Vagina (tissue), 2 donors: ENCODE measurements around the gene KLLN.

ENCODE experiments used
- CTCF ChIP-seq, 3 experiments: fragments of 450-650 bp in 2 of 3; fragments of 200-600 bp in 1 of 3; sonication (generic) in 1 of 3; IDR thresholded peaks; one replicate each; pipeline ENCODE4 v1.5.1; 2017 to 2019; ENCODE audit warnings: antibody characterized with exemption in 3 of 3, mild to moderate bottlenecking in 2 of 3, moderate library complexity in 2 of 3
- POLR2A ChIP-seq, 2 donors: fragments of 450-650 bp; IDR thresholded peaks; one replicate each; pipeline ENCODE4 v1.6.1; 2017; ENCODE audit warnings: antibody characterized with exemption in 2 of 2, mild to moderate bottlenecking in 2 of 2, moderate library complexity in 2 of 2

DNA sequence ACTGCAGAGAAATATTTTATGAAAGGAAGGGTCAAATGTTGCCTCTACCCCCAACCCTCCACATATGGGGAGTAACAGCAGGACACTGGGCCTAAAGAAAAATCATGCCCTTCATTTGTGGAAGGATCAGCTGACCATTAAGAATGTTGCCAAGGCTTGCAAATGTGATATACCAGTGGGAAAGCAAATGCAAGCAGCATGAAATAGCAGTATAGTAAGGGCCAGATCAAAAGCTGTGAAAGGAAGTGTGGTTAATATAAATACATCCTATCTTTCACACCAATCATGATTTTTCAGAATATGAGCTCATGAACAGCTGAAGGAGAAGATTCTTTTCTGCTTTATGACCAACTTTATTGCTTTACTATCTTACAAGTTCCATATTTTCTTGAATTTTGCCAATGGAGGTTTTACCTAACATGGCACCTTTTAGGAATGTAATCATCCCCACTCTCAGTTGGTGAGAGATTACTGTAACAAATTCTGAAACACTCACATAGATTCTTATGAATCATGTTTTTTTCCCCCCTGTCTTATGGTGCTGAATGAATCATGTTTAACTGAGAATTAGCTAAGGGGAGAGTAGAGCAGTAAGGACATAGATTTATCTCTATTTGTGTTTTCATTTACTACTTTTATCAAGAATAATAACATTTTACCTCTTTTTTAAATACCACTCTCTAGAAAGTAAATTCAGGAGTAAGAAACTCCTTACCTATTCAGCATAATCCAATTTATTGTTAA, 33.2 kb downstream of the KLLN start:
- TF ChIP-seq CTCF (IDR thresholded peaks at IDR 0.05): no peak
- TF ChIP-seq POLR2A (IDR thresholded peaks at IDR 0.05): no peak
